ENCODE data around the gene IFT81. TPM values are rescaled to one million over a fixed set of nuclear protein-coding genes. Genes with fewer than 3 reads are reported as not detected.

The IFT81 gene, protein sequence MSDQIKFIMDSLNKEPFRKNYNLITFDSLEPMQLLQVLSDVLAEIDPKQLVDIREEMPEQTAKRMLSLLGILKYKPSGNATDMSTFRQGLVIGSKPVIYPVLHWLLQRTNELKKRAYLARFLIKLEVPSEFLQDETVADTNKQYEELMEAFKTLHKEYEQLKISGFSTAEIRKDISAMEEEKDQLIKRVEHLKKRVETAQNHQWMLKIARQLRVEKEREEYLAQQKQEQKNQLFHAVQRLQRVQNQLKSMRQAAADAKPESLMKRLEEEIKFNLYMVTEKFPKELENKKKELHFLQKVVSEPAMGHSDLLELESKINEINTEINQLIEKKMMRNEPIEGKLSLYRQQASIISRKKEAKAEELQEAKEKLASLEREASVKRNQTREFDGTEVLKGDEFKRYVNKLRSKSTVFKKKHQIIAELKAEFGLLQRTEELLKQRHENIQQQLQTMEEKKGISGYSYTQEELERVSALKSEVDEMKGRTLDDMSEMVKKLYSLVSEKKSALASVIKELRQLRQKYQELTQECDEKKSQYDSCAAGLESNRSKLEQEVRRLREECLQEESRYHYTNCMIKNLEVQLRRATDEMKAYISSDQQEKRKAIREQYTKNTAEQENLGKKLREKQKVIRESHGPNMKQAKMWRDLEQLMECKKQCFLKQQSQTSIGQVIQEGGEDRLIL
- total RNA-seq, result 105 TPM

DNA sequence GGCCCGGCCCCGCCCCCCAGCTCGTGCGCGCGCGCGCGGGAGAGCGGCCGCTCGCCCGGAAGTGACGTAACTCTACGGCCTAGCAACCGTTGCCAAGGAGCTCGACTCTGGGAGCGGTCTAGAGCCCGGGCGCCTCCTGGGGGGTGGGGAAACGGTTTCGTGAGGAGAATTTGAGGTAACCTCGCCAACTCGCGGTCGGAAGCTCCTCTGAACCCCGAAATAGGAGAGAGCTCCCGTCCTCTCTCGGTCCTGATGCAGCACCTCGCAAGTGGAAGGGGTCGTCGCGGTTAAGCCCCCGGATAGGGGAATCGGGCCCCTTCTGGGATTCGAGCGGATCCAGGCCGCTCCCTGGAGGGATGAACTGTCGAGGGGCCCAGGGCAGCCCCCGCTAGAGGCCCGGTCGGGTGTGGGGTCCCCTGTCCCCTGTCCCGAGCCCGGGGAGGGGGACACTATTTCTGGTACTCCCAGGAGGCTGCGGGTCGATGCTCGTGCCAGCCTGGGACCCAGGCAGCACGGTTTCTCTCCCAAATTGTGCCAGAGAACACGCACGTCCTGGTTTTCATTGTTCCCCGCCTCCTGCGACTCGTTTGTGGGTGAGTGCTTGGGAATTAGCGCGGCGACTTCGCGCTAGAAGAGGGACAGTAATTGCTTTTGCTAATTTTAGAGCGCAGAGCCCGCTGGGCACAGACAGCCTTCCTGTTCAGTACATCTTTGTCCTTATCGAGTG is at the start of gene IFT81:
IFT81 (plus strand) TSS at position 89 of the 727 bp plus-strand sequence. CDS start 3,024 bp downstream, outside the sequence.

Other genes with a start within 250 kb of the IFT81 start
- gene GLTP, start 243.8 kb upstream of the IFT81 start, total RNA-seq, result 10.6 TPM
- gene TCHP, start 224.1 kb upstream of the IFT81 start, total RNA-seq, result 12.8 TPM
- 94.8 TPM for gene GIT2, start 128.0 kb upstream of the IFT81 start, total RNA-seq
- 38.5 TPM for gene ANKRD13A, start 124.9 kb upstream of the IFT81 start, total RNA-seq
- gene C12orf76, start 75.8 kb upstream of the IFT81 start, total RNA-seq, result 70.4 TPM
- gene ATP2A2, start 156.9 kb downstream of the IFT81 start, total RNA-seq, result 183 TPM

All from parietal lobe (tissue), 1 donor.